Measurements from ENCODE around the gene ASCL5.

DNA sequence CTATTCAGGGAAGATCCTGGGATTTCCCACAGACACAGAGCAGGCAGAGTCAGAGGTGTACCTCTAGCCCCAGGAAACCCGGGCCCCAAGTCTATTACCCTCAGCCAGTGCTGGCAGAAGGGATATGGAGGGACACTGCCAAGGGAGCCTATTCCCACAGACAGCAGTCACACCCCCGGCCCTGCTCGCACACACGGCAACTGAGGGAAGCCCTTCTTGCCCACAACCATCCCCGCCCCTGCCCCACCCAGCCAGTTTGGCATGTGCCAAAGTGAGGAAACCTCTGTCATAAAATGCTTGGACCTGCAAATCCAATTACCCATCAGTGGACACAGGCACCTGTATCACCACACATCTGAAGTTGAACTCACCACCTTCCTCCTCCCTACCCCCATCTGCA, 21.3 kb downstream of the ASCL5 start:
- TF ChIP-seq CTCF (IDR thresholded peaks at IDR 0.05) (no peak), POLR2A (IDR thresholded peaks at IDR 0.05) (no peak)
